Fibroblast of villous mesenchyme (primary cell): ENCODE measurements around the gene TEX261. TPM values are rescaled to one million over a fixed set of nuclear protein-coding genes. Genes with fewer than 3 reads are reported as not detected.

Experiments used
- DNase-seq: peaks from one replicate; pipeline ENCODE4 v3.0.0-alpha.2; 2010; ENCODE audit warnings: low read depth
- H3K4me3 ChIP-seq: 2 replicates; pipeline ENCODE4 v1.5.1; 2011; ENCODE audit warnings: low read depth, mild to moderate bottlenecking, low read length
- CTCF ChIP-seq: IDR thresholded peaks from 2 replicates; pipeline ENCODE4 v1.5.1; 2012; ENCODE audit warnings: low read depth, mild to moderate bottlenecking, low read length; ENCODE audit not compliant: insufficient read depth
- total RNA-seq: library from RNA; depleted of rRNA; stranded (reverse); fragments of >200 nt; gene quantifications from 2 replicates; pipeline ENCODE4 v1.2.3, GENCODE V29; 2012

TEX261 gene
- total RNA-seq, 1 donor: 35.4 TPM

- DNase-seq: peak; percentile 24
- TF ChIP-seq CTCF: no peak
- H3K4me3 ChIP-seq: peak overlapping the region; percentile 63
Measured at GRCh38 chr2:70979180-70979488, 15.5 kb downstream of the TEX261 start.

DNA sequence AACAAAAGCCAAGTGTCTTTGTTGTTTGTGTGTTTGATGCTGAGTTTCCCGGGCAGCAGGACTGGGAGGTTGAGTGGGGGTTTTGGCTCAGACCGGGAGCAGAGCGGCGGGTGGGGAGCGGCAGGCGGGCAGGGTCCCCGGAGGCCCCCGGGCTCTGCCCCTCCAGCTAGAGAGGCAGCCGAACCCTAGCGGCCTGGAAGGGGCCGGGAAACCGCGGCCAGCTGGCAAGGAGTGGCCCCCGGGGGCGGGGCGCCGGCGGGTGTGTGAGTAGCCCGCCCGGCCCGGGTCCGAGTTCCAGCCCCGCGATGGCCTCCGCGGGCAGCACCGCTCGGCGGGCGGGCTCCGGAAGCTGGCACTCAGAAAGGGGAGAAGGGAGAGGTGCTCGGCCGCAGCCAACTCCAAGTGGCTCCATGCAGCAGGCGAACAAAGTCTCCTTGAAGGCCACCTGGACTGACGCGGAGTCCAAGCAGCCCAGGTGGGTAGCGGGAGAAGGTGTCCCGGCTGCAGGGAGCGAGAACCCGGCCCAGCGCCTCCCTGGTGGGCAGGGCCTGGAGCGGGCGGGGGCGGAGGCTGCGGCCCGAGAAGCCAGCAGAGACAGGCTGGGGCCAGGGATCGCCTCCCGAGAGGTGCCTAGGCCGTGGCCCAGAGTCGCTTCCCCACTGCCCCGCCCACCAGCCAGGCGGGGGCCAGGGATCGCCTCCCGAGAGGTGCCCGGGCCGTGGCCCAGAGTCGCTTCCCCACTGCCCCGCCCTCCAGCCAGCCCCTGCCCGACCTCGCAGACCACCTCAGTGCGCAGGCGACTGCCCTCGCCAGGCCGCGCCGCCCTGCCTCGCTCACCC lies 16.1 kb downstream of the TEX261 start, which contains the start of gene ANKRD53:
Gene ANKRD53, plus strand, starts transcription at position 290 of the 839 bp plus-strand sequence. Its CDS starts 16 bp downstream, at position 306.
- no peak for DNase-seq
- H3K4me3 ChIP-seq: peak within 1 kb of the TSS; percentile 70
- TF ChIP-seq CTCF: no peak

DNA sequence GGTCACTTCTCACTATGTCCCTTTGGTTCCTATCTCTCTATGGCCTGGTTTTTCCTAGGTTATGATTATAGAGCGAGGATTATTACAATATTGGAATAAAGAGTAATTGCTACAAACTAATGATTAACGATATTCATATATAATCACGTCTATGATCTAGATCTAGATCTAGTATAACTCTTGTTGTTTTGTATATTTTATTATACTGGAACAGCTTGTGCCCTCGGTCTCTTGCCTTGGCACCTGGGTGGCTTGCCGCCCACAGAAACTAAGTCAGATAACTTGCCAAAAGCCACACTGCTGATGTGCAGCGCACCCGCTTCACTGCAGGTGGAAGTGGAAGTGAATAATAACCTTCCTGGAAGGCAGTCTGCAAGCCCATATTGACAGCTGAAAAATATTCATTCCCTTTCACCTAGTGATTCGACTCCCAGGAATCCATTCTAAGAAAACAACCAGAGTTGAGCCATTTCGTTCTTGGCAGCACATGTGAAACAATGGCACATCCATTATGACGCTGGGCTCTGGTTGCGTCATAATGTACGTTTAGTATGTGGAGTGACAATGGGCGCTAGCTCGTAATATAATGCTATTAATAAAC lies 17.0 kb downstream of the TEX261 start:
- peak overlapping the region; percentile 70 for H3K4me3 ChIP-seq
- DNase-seq: peak; percentile 74
- no peak for TF ChIP-seq CTCF

DNA sequence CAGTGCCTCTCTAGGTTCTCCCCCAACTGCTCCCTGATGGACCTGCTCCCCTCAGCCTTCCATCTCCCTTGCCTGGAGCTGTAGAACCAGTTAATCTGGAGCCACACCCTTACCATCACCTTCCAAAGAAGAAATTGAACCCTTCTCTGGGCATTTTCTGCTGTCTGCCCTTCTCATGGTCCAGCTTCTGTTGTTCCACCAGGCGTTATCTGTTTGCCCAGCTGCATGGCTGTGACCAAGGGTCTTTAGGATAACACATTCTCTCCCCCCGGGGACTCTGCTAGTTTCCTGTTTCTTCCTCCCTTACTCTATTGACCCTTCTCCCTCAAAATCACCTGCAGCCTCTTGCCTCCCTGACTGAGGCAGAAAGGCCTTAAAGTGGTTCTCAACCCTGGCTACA lies 19.4 kb downstream of the TEX261 start:
- TF ChIP-seq CTCF: no peak
- H3K4me3 ChIP-seq: no peak overlapping the region
- no peak for DNase-seq

DNA sequence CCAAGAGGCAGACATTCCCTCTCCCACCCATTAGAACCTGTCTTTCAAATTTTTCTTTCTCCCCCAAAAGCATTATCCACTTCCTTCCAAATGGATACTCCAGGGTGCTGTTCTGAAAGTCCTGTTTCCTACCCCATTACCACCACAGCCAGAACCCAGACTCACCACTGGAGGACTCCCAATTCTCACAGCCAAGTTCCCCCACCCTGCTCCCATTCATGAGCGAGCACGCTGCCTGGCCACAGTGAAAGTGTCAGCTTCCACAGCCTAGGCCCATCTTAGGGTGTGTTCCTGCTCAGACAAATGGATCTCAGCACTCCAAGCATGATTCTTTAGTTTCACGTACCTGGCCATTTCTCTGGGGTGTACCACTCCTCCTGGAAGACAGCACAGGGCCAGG lies 20.1 kb downstream of the TEX261 start:
- H3K4me3 ChIP-seq: no peak overlapping the region
- no peak for TF ChIP-seq CTCF
- DNase-seq: no peak

DNA sequence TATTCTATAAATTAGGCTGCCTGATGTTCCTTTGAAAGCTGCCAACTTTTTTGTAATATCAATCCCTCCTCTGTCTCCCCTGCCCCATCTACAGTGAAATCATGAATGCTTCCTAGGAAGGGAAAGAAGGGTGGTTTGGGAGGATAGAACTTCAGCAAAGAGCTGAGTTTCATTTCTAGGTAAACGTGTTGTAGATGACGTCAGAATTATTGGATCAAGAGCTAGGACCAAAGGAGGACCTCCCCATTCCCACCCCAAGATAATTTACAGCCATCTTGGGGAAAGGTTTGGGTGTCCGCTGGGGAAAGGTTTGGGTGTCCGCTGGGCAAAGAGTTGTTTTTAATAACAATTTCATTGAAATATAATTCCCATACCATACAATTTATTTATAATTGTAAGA lies 27.5 kb downstream of the TEX261 start:
- H3K4me3 ChIP-seq: no peak overlapping the region
- DNase-seq: no peak
- TF ChIP-seq CTCF: no peak
